ENCODE measurements around the gene VPS8.

Gene VPS8

GRCh38 chr3:184811999-184812661 lies at the start of gene VPS8:
Gene VPS8 (plus strand): TSS chr3:184812166. CDS start chr3:184824633, 12,467 bp downstream.
- peak within 1 kb of the TSS; percentile 90 for H3K4me3 ChIP-seq (ENCODE audit: low read depth, low read length)

GRCh38 chr3:184764191-184764590 lies 47.8 kb upstream of the VPS8 start:
- H3K4me3 ChIP-seq (ENCODE audit: low read depth, low read length): no peak overlapping the region

- no peak overlapping the region for H3K4me3 ChIP-seq (ENCODE audit: low read depth, low read length)
These were observed 46.8 kb upstream of the VPS8 start for GRCh38 chr3:184765047-184765729.

GRCh38 chr3:184765730-184766074 lies 46.3 kb upstream of the VPS8 start:
- no peak overlapping the region for H3K4me3 ChIP-seq (ENCODE audit: low read depth, low read length)

- no peak overlapping the region for H3K4me3 ChIP-seq (ENCODE audit: low read depth, low read length)
These were observed 45.3 kb upstream of the VPS8 start for GRCh38 chr3:184766555-184767261.

- no peak overlapping the region for H3K4me3 ChIP-seq (ENCODE audit: low read depth, low read length)
These were observed 44.6 kb upstream of the VPS8 start for GRCh38 chr3:184767377-184767776.

GRCh38 chr3:184769382-184770170 lies 42.4 kb upstream of the VPS8 start:
- no peak overlapping the region for H3K4me3 ChIP-seq (ENCODE audit: low read depth, low read length)

- no peak overlapping the region for H3K4me3 ChIP-seq (ENCODE audit: low read depth, low read length)
These were observed 41.4 kb upstream of the VPS8 start for GRCh38 chr3:184770541-184770940.

GRCh38 chr3:184771301-184772127 lies 40.5 kb upstream of the VPS8 start:
- no peak overlapping the region for H3K4me3 ChIP-seq (ENCODE audit: low read depth, low read length)

GRCh38 chr3:184772667-184773272 lies 39.2 kb upstream of the VPS8 start:
- H3K4me3 ChIP-seq (ENCODE audit: low read depth, low read length): no peak overlapping the region

GRCh38 chr3:184773283-184774186 lies 38.4 kb upstream of the VPS8 start:
- no peak overlapping the region for H3K4me3 ChIP-seq (ENCODE audit: low read depth, low read length)

- no peak overlapping the region for H3K4me3 ChIP-seq (ENCODE audit: low read depth, low read length)
These were observed 35.0 kb upstream of the VPS8 start for GRCh38 chr3:184776916-184777315.

- no peak overlapping the region for H3K4me3 ChIP-seq (ENCODE audit: low read depth, low read length)
These were observed 34.2 kb upstream of the VPS8 start for GRCh38 chr3:184777566-184778356.

- H3K4me3 ChIP-seq (ENCODE audit: low read depth, low read length): no peak overlapping the region
These were observed 33.3 kb upstream of the VPS8 start for GRCh38 chr3:184778426-184779332.

GRCh38 chr3:184780981-184781515 lies 30.9 kb upstream of the VPS8 start:
- H3K4me3 ChIP-seq (ENCODE audit: low read depth, low read length): no peak overlapping the region

- no peak overlapping the region for H3K4me3 ChIP-seq (ENCODE audit: low read depth, low read length)
These were observed 30.2 kb upstream of the VPS8 start for GRCh38 chr3:184781801-184782200.

GRCh38 chr3:184783319-184783718 lies 28.6 kb upstream of the VPS8 start:
- no peak overlapping the region for H3K4me3 ChIP-seq (ENCODE audit: low read depth, low read length)
